ENCODE data around the gene KCNT2. TPM values are rescaled to one million over a fixed set of nuclear protein-coding genes. Genes with fewer than 3 reads are reported as not detected.

Gene KCNT2
- total RNA-seq, 2 experiments from 2014 or later = not detected

DNA sequence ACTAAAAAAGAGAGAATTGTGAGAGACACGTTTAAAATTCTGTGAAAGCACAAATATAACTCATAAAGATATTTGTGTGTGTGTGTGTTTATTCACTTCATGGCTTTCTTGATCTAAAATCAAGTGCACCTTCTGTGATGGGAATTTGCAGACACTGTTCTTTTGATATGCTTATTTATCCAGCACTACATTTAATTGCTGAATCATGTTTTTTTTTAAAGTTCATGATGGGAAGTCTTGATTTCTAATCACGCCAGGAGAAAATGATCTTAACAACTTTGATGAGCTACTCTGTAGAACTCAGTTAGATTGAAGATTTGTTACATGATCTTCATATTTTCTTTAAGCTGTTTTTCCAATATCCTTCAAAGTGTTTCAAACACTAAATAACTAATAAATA, 35.0 kb downstream of the KCNT2 start:
- H3K9me3 Mint-ChIP-seq = no peaks in the 10 kb centered on the region
- CTCF ChIA-PET = no interaction called here
- TF ChIP-seq, protein P1, sequence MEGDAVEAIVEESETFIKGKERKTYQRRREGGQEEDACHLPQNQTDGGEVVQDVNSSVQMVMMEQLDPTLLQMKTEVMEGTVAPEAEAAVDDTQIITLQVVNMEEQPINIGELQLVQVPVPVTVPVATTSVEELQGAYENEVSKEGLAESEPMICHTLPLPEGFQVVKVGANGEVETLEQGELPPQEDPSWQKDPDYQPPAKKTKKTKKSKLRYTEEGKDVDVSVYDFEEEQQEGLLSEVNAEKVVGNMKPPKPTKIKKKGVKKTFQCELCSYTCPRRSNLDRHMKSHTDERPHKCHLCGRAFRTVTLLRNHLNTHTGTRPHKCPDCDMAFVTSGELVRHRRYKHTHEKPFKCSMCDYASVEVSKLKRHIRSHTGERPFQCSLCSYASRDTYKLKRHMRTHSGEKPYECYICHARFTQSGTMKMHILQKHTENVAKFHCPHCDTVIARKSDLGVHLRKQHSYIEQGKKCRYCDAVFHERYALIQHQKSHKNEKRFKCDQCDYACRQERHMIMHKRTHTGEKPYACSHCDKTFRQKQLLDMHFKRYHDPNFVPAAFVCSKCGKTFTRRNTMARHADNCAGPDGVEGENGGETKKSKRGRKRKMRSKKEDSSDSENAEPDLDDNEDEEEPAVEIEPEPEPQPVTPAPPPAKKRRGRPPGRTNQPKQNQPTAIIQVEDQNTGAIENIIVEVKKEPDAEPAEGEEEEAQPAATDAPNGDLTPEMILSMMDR (IDR thresholded peaks at IDR 0.05) = no peak
- H3K4me1 Mint-ChIP-seq (ENCODE audit: low read depth) = no peaks in the 10 kb centered on the region
- no peaks in the 10 kb centered on the region for H3K36me3 Mint-ChIP-seq (ENCODE audit: low read depth)
- H3K27me3 Mint-ChIP-seq = no peaks in the 10 kb centered on the region
- intact Hi-C loops (cut with micrococcal nuclease) = no loop called here
- DNase-seq (no peak), ATAC-seq (no peak)
- H3K27ac Mint-ChIP-seq = no peak overlapping the region
- H3K4me3 Mint-ChIP-seq = no peak overlapping the region
- POLR2A ChIA-PET = no interaction called here

DNA sequence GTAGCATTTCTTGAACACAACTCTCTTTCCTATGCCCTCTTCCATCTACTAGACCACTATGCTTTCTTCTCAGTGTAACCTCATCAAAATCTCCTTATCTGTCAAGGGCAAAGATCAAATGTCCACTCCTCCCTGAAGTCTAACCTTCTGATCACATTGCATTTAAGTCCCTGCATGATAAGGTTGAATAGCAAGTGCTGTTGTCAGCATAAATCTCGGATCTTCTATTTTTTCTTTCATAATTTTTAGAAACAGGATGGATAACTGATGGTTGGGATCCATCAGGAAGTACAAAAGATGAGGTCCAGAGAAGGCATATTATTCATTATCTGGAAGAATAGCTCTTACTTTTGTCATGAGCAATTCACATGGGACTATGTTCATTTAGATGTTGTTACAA, 41.0 kb downstream of the KCNT2 start:
- intact Hi-C loops (cut with micrococcal nuclease) = no loop called here
- no peaks in the 10 kb centered on the region for H3K4me1 Mint-ChIP-seq (ENCODE audit: low read depth)

GRCh38 chr1:196563768-196564167, 44.5 kb downstream of the KCNT2 start:
- intact Hi-C loops (cut with micrococcal nuclease) = no loop called here
- H3K27ac Mint-ChIP-seq = no peak overlapping the region

More for the DNA sequence above, 41.0 kb downstream of the KCNT2 start:
- Mint-ChIP-seq H3K36me3 (ENCODE audit: low read depth) (no peaks in the 10 kb centered on the region), H3K27ac (no peak overlapping the region), H3K27me3 (no peaks in the 10 kb centered on the region), H3K4me3 (no peak overlapping the region), H3K9me3 (no peaks in the 10 kb centered on the region)
- TF ChIP-seq, protein P1 (IDR thresholded peaks at IDR 0.05) = no peak
- DNase-seq = no peak
- ChIA-PET CTCF (no interaction called here), POLR2A (no interaction called here)
- ATAC-seq = no peak

DNA sequence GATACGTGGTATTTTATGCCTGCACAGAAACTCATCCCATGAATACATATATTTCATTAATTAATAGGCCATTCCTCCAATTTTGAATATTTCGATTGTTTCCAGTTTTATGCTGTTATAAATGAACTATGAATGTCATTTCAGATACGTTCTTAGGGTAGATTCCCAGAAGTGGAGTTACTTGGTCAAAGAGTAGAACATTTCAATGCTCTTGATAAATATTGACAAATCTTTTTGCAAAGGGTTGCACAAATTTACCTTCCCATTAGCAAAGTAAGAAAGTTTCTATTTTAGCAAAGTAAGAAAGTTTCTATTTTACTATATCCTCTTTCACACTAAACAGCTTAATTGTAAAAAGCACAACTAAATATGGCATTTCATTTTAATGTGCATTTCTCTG, 48.9 kb downstream of the KCNT2 start:
- ATAC-seq (no peak), DNase-seq (no peak)
- Mint-ChIP-seq H3K27me3 (no peaks in the 10 kb centered on the region), H3K4me3 (no peak overlapping the region), H3K27ac (no peak overlapping the region), H3K9me3 (peaks cover 8% of the 10 kb centered on the region), H3K36me3 (ENCODE audit: low read depth) (no peaks in the 10 kb centered on the region), H3K4me1 (ENCODE audit: low read depth) (no peaks in the 10 kb centered on the region)
- CTCF ChIA-PET = no interaction called here
- intact Hi-C loops (cut with micrococcal nuclease) = no loop called here
- TF ChIP-seq, protein P1 (IDR thresholded peaks at IDR 0.05) = no peak
- POLR2A ChIA-PET = no interaction called here

More at GRCh38 chr1:196563768-196564167, 44.5 kb downstream of the KCNT2 start:
- TF ChIP-seq, protein P1 (IDR thresholded peaks at IDR 0.05) = no peak
- ATAC-seq (no peak), DNase-seq (no peak)
- H3K36me3 Mint-ChIP-seq (ENCODE audit: low read depth) = no peaks in the 10 kb centered on the region
- no peaks in the 10 kb centered on the region for H3K4me1 Mint-ChIP-seq (ENCODE audit: low read depth)
- no peak overlapping the region for H3K4me3 Mint-ChIP-seq
- H3K9me3 Mint-ChIP-seq = peaks cover 4% of the 10 kb centered on the region
- H3K27me3 Mint-ChIP-seq = no peaks in the 10 kb centered on the region
- POLR2A ChIA-PET = no interaction called here
- CTCF ChIA-PET = no interaction called here

DNA sequence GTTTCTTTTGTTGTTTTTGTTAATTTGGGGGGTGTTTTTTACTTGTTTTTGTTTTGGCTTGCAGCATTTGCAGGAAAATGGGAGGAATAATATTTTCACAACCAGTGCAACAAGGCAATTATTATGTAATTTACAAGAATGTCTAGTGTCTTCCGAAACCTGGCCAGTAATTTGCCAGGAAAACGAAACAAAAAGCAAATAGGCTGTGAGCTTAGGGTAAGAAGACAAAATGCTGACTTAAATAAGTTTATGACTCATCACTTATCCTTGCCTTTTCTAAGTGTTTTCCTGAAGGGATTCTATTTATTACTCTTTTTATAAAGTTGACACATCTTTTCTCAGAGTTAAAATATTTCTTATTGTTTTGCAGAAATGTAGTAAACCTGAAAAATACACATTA, 49.8 kb downstream of the KCNT2 start:
- Mint-ChIP-seq H3K9me3 (peaks cover 8% of the 10 kb centered on the region), H3K27me3 (no peaks in the 10 kb centered on the region), H3K27ac (no peak overlapping the region), H3K4me1 (ENCODE audit: low read depth) (no peaks in the 10 kb centered on the region), H3K36me3 (ENCODE audit: low read depth) (no peaks in the 10 kb centered on the region), H3K4me3 (no peak overlapping the region)
- ATAC-seq = no peak
- DNase-seq = no peak
- TF ChIP-seq, protein P1 (IDR thresholded peaks at IDR 0.05) = no peak
- POLR2A ChIA-PET = no interaction called here
- intact Hi-C loops (cut with micrococcal nuclease) = no loop called here
- CTCF ChIA-PET = no interaction called here
